Head of caudate nucleus (tissue), 42 donors: ENCODE data around the gene MRPS27.
A peak's percentile ranks its signal among the peaks of the same experiment; 100 is the strongest.

Experiments used
- DNase-seq, 42 donors: peaks; one replicate each; pipeline versions ENCODE4 v3.0.0 to v3.0.0-alpha.2; 2020 to 2021; ENCODE audit warnings: mixed read lengths in 7 of 42
- intact Hi-C: fragments of 100-400 bp; cut with DNase I; formaldehyde crosslinking; loops from one replicate; pipeline ENCODE4 v1.15.0; 2022

MRPS27 gene

GRCh38 chr5:72221541-72221940 is 98.5 kb downstream of the MRPS27 start:
- DNase-seq: no peak
- intact Hi-C loops: no loop called here

GRCh38 chr5:72221099-72221498 is 98.9 kb downstream of the MRPS27 start:
- intact Hi-C loops: no loop called here
- no peak for DNase-seq

GRCh38 chr5:72216756-72217155 is 103.3 kb downstream of the MRPS27 start:
- DNase-seq: no peak
- intact Hi-C loops: no loop called here

GRCh38 chr5:72214168-72214567 is 105.9 kb downstream of the MRPS27 start:
- intact Hi-C loops: no loop called here
- no peak for DNase-seq

- intact Hi-C loops: no loop called here
- DNase-seq: no peak
Observed at GRCh38 chr5:72213482-72213881, 106.6 kb downstream of the MRPS27 start.

GRCh38 chr5:72212171-72212570 is 107.9 kb downstream of the MRPS27 start:
- intact Hi-C loops: no loop called here
- DNase-seq: no peak

GRCh38 chr5:72210888-72211678 is 109.0 kb downstream of the MRPS27 start:
- intact Hi-C loops: no loop called here
- peak in 28 of 42 donors; percentile 12 to 64 (median 40) for DNase-seq

- intact Hi-C loops: no loop called here
- peak in 37 of 42 donors; percentile 9 to 81 (median 46) for DNase-seq
Observed at GRCh38 chr5:72209147-72210115, 110.6 kb downstream of the MRPS27 start.

GRCh38 chr5:72208324-72208926 is 111.6 kb downstream of the MRPS27 start:
- DNase-seq: no peak
- intact Hi-C loops: no loop called here

GRCh38 chr5:72206994-72207393 is 113.0 kb downstream of the MRPS27 start:
- intact Hi-C loops: no loop called here
- no peak for DNase-seq

GRCh38 chr5:72206160-72206559 is 113.9 kb downstream of the MRPS27 start:
- intact Hi-C loops: no loop called here
- peak in 1 of 42 donors; percentile 20 for DNase-seq

GRCh38 chr5:72205431-72206009 is 114.5 kb downstream of the MRPS27 start:
- intact Hi-C loops: no loop called here
- no peak for DNase-seq

- intact Hi-C loops: no loop called here
- DNase-seq: peak in 3 of 42 donors; percentile 29 to 46 (median 41)
Observed at GRCh38 chr5:72204946-72205345, 115.1 kb downstream of the MRPS27 start.

GRCh38 chr5:72203251-72203845 is 116.7 kb downstream of the MRPS27 start:
- no peak for DNase-seq
- intact Hi-C loops: no loop called here

GRCh38 chr5:72202331-72202825 is 117.7 kb downstream of the MRPS27 start:
- no peak for DNase-seq
- intact Hi-C loops: no loop called here

- DNase-seq: no peak
- intact Hi-C loops: no loop called here
Observed at GRCh38 chr5:72199681-72200080, 120.4 kb downstream of the MRPS27 start.

- intact Hi-C loops: no loop called here
- DNase-seq: no peak
Observed at GRCh38 chr5:72197393-72197792, 122.6 kb downstream of the MRPS27 start.

- DNase-seq: no peak
- intact Hi-C loops: no loop called here
Observed at GRCh38 chr5:72195581-72195980, 124.5 kb downstream of the MRPS27 start.

GRCh38 chr5:72194846-72195245 is 125.2 kb downstream of the MRPS27 start:
- no peak for DNase-seq
- intact Hi-C loops: no loop called here
